Heart left ventricle (tissue), 16 donors: Measurements from ENCODE around the gene TMEM132D. TPM values are rescaled to one million over a fixed set of nuclear protein-coding genes. Genes with fewer than 3 reads are reported as not detected.

Source experiments
- ATAC-seq, 4 donors: fragments of 200-7000 bp; cut with Tn5 transposase; one replicate each; pipeline ENCODE4 v1.9.1; 2020 to 2022; ENCODE audit warnings: moderate library complexity in 4 of 4, mild to moderate bottlenecking in 3 of 4, moderate number of reproducible peaks in 1 of 4
- DNase-seq, 5 donors: peaks; one replicate each; pipeline ENCODE4 v3.0.0-alpha.2; 2020
- H3K27ac ChIP-seq, 12 donors: fragments of 200-600 bp; sonication (generic) in 4 of 12; one replicate each; pipeline versions ENCODE4 v1.5.0 to v1.8.0; 2016 to 2022; ENCODE audit warnings: mild to moderate bottlenecking in 2 of 12
- H3K27me3 ChIP-seq, 9 donors: fragments of 200-600 bp; sonication (generic) in 2 of 9; one replicate each; pipeline versions ENCODE4 v1.5.1 to v1.8.0; 2016 to 2022; ENCODE audit warnings: mild to moderate bottlenecking in 3 of 9
- H3K36me3 ChIP-seq, 9 donors: fragments of 200-600 bp; sonication (generic) in 2 of 9; one replicate each; pipeline versions ENCODE4 v1.5.0 to v1.8.0; 2018 to 2022; ENCODE audit warnings: mild to moderate bottlenecking in 2 of 9
- H3K4me1 ChIP-seq, 12 donors: fragments of 200-600 bp; sonication (generic) in 4 of 12; one replicate each; pipeline versions ENCODE4 v1.5.0 to v1.8.0; 2016 to 2022; ENCODE audit warnings: mild to moderate bottlenecking in 3 of 12
- H3K4me3 ChIP-seq, 12 donors: fragments of 200-600 bp; sonication (generic) in 4 of 12; one replicate each; pipeline versions ENCODE4 v1.5.0 to v1.8.0; 2017 to 2022; ENCODE audit warnings: mild to moderate bottlenecking in 9 of 12, moderate library complexity in 4 of 12
- H3K9me3 ChIP-seq, 12 donors: fragments of 200-600 bp; sonication (generic) in 4 of 12; one replicate each; pipeline versions ENCODE4 v1.5.0 to v1.8.0; 2016 to 2022; ENCODE audit warnings: mild to moderate bottlenecking in 1 of 12
- POLR2A ChIP-seq, 2 donors: fragments of 450-650 bp; IDR thresholded peaks; one replicate each; pipeline ENCODE4 v1.6.1; 2017; ENCODE audit warnings: antibody characterized with exemption in 2 of 2, mild to moderate bottlenecking in 2 of 2, moderate library complexity in 2 of 2
- WGBS, 4 donors: extraction: QIAGEN DNeasy Blood & Tissue Kit in 2 of 4; methylation state at CpG; one replicate each; pipeline versions ENCODE4 v1.1.5 to v1.1.7; 2013 to 2018; 5-methylcytosine and 5-hydroxymethylcytosine counted together
- intact Hi-C, 10 donors: fragments of 100-400 bp; cut with DNase I; formaldehyde crosslinking; loops; one replicate each; pipeline versions ENCODE4 v1.11.1 to v1.14.2; 2022
- polyA plus RNA-seq, 2 donors: library from polyadenylated mRNA; stranded (reverse); fragments of 200-250 nt; gene quantifications; one replicate each; pipeline ENCODE4 v1.2.3, GENCODE V29; 2013
- total RNA-seq, 9 donors: library from RNA; depleted of rRNA in 2 of 9; stranded (reverse); fragments of >200 nt in 2 of 9; fragmentation: NEBNext Ultra II Directional in 3 of 9; extraction: Animal tissue kit (Norgen Biotek cat#: 25700) in 3 of 9; gene quantifications; one replicate each; pipeline versions ENCODE4 v1.1.0 to v1.2.4, GENCODE V29; 2016 to 2023
- TF ChIP-seq, protein P1 (sequence below), 12 donors: fragments of 200-600 bp; sonication (generic) in 4 of 12; IDR thresholded peaks; one replicate each; pipeline versions ENCODE4 v1.5.0 to v1.8.0; 2018 to 2022; ENCODE audit warnings: antibody characterized with exemption in 12 of 12, mild to moderate bottlenecking in 5 of 12
- donor health status: ischemic (EF 13 %, LVEDD 7.1; RV severe dilation, severe dysfunction).
- donor health status: healthy with polysubstance abuse.
- donor health status: DM: no; HTN: yes; CAD: no.
- donor health status: DM: no; HTN: no; CAD: no.
- donor health status: ischemic (EF 25% LVEDD 6.9; RV normal size, moderate dysfunction).
- donor health status: ischemic (EF 25% LVEDD 5.7; RV mildly dilated, moderate dysfunction).
- donor health status: healthy.
- donor health status: DM: yes; HTN: yes; CAD: no.
- donor health status: ischemic (EF 35%, LVEDD 5.7; RV mildly dilated, moderate dysfunction).
- donor health status: nonischemic (EF 11% LVEDD 7.7; RV severe dilation, severe dysfunction).
- donor health status: DM: yes; HTN: yes; CAD: no.
- donor health status: PGD.
- donor health status: ischemic (EF 29% LVEDD 5.4; RV normal size, mild dysfunction).
- donor health status: nonischemic (EF 23%, LVEDD 6.1; RV moderate dilation, normal function).

Gene TMEM132D
- total and polyA plus RNA-seq, 11 donors: not detected

DNA sequence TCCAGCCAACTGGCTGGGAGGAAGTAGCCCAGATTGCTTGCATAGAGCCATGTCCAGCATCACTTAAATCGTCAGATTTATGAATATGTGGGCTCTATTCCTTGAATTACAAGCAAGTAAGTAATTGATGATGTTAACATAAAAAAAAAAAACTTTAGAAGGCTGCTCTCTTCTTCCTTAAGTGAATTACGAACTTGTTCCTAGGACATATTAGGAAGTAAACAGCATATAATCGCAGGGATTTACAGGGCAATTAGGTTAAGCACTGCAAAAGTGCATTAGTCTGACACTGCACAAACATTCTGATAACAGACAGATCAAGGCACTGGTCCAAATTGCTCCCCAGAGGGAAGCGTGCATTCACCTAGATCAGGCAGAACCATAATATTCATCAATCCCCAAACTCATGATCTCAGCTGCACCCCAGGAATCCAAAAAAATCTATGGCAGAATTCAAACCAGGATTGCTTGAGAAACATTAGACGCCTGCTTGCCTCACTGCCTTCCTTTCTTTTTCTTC is 293.2 kb downstream of the TMEM132D start:
- Histone ChIP-seq H3K4me3 (no peak overlapping the region), H3K27ac (no peak overlapping the region), H3K9me3 (peaks cover 0 to 2% (median 0%) of the 10 kb centered on the region in 12 donors), H3K36me3 (no peaks in the 10 kb centered on the region), H3K27me3 (no peaks in the 10 kb centered on the region), H3K4me1 (no peaks in the 10 kb centered on the region)
- intact Hi-C loops: no loop called here
- WGBS, 4 donors: 57 to 63% (median 61%) methylated on average over 5 of the region's 5 CpGs
- TF ChIP-seq POLR2A (IDR thresholded peaks at IDR 0.05): no peak
- TF ChIP-seq, protein P1, sequence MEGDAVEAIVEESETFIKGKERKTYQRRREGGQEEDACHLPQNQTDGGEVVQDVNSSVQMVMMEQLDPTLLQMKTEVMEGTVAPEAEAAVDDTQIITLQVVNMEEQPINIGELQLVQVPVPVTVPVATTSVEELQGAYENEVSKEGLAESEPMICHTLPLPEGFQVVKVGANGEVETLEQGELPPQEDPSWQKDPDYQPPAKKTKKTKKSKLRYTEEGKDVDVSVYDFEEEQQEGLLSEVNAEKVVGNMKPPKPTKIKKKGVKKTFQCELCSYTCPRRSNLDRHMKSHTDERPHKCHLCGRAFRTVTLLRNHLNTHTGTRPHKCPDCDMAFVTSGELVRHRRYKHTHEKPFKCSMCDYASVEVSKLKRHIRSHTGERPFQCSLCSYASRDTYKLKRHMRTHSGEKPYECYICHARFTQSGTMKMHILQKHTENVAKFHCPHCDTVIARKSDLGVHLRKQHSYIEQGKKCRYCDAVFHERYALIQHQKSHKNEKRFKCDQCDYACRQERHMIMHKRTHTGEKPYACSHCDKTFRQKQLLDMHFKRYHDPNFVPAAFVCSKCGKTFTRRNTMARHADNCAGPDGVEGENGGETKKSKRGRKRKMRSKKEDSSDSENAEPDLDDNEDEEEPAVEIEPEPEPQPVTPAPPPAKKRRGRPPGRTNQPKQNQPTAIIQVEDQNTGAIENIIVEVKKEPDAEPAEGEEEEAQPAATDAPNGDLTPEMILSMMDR (IDR thresholded peaks at IDR 0.05): no peak
- ATAC-seq (no peak), DNase-seq (no peak)

DNA sequence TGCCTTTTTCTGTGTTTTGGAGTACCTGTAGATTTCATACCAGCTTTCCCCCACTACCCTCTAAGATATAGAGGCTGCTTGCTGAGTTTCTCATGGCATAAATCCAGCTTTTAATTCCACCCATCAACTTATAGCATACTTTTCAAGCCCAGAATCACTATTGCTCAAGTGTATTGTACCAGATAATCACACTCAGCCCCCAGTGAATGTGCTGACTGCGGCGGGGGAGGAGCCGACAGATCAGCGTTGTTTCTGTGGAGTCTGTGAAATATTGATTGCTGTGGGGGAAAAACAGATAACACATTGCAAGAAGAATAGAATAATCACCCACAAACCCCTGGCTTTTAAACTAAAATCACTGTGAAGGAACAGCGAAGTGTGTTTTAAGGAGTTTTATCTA is 296.1 kb downstream of the TMEM132D start:
- intact Hi-C loops: no loop called here
- no peaks in the 10 kb centered on the region for H3K36me3 ChIP-seq
- DNase-seq (no peak), ATAC-seq (no peak)
- no peak overlapping the region for H3K4me3 ChIP-seq
- no peak for TF ChIP-seq POLR2A (IDR thresholded peaks at IDR 0.05)
- H3K9me3 ChIP-seq: peaks cover 0 to 6% (median 0%) of the 10 kb centered on the region in 12 donors
- no peak overlapping the region for H3K27ac ChIP-seq
- 37 to 45% (median 44%) methylated on average over 5 of the region's 5 CpGs for WGBS, 4 donors
- H3K27me3 ChIP-seq: no peaks in the 10 kb centered on the region
- no peaks in the 10 kb centered on the region for H3K4me1 ChIP-seq

DNA sequence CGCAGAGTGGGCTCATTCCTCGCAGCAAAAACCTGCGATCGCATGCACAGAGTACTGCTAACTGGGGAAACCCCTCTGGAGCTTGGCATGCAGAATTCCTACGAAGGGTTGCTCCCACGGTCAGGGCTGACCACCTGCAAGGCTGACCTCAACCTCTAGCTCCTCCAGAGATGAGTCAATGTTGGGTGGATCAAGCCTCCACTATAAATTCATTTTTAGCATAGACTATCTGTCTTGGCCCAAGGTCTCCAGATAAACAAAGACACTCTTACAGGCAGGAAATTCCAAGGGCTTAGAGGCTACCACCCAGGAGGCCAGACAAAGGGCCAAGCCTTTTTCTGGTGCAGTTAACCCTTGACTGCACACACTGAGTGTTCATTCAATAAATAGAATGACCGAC is 296.5 kb downstream of the TMEM132D start:
- TF ChIP-seq POLR2A (IDR thresholded peaks at IDR 0.05): no peak
- TF ChIP-seq, protein P1 (IDR thresholded peaks at IDR 0.05): no peak
- DNase-seq (no peak), ATAC-seq (no peak)
- Histone ChIP-seq H3K4me1 (no peaks in the 10 kb centered on the region), H3K36me3 (no peaks in the 10 kb centered on the region), H3K4me3 (no peak overlapping the region), H3K27ac (no peak overlapping the region), H3K27me3 (no peaks in the 10 kb centered on the region), H3K9me3 (peaks cover 0 to 6% (median 0%) of the 10 kb centered on the region in 12 donors)
- WGBS, 4 donors: 10 to 30% (median 27%) methylated on average over 7 of the region's 7 CpGs
- intact Hi-C loops: no loop called here

DNA sequence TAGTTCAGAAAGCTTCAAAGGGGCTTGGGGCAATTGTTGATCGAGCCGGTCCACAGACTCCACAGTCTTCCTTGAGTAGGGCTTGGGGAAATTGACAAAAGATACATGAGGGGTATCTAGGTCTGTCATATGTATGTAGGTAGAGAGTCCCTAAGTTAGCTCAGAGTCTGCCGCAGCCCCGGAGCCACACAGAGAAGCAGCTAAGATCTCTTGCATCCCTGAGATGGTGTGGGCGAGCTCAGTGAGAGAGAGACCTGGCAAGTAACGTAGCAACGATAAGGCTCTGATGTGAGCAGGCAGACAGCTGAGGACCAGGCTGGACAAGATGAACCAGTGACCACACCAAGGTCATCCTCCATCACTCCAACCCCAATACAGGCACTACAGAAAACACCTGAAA is 297.6 kb downstream of the TMEM132D start:
- H3K9me3 ChIP-seq: peaks cover 0 to 6% (median 0%) of the 10 kb centered on the region in 12 donors
- no peak overlapping the region for H3K27ac ChIP-seq
- 80 to 87% (median 83%) methylated on average over 7 of the region's 7 CpGs for WGBS, 4 donors
- H3K27me3 ChIP-seq: no peaks in the 10 kb centered on the region
- H3K4me1 ChIP-seq: no peaks in the 10 kb centered on the region
- DNase-seq (no peak), ATAC-seq (no peak)
- intact Hi-C loops: no loop called here
- H3K4me3 ChIP-seq: no peak overlapping the region
- H3K36me3 ChIP-seq: no peaks in the 10 kb centered on the region
- TF ChIP-seq, protein P1 (IDR thresholded peaks at IDR 0.05): no peak
- no peak for TF ChIP-seq POLR2A (IDR thresholded peaks at IDR 0.05)

DNA sequence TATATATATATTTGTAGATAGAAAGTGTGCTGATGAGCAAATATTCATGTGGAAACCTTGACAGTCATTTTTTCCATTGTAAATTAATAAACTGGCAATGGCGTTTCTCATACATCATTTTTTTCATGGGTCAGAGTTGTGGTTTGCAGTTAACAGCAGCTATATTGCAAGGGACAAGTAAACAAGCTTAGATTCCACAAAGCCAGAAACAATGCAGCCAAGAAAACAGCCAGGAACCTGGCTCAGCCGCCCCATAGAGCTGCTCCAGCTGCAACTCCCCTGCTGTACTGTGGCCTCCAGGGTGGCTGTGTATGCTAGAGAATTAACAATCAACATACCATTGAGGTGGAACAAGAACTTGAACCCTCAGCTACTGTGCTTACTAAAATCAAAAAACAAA is 298.2 kb downstream of the TMEM132D start:
- no peaks in the 10 kb centered on the region for H3K4me1 ChIP-seq
- H3K27me3 ChIP-seq: no peaks in the 10 kb centered on the region
- no peak for TF ChIP-seq POLR2A (IDR thresholded peaks at IDR 0.05)
- TF ChIP-seq, protein P1 (IDR thresholded peaks at IDR 0.05): no peak
- H3K27ac ChIP-seq: no peak overlapping the region
- 54 to 64% (median 60%) methylated on average over 2 of the region's 2 CpGs for WGBS, 4 donors
- DNase-seq (no peak), ATAC-seq (no peak)
- H3K4me3 ChIP-seq: no peak overlapping the region
- no peaks in the 10 kb centered on the region for H3K36me3 ChIP-seq
- intact Hi-C loops: no loop called here
- peaks cover 0 to 10% (median 0%) of the 10 kb centered on the region in 12 donors for H3K9me3 ChIP-seq
